GM11168 (cell line): ENCODE measurements around the gene PPA1.
"Not testable (repeated sequence)": the region's sequence is repeated elsewhere in the genome, so short reads cannot be mapped to it uniquely, and the experiment has no call there.

Experiments
- in situ Hi-C: fragments of 300-500 bp; cut with MboI; formaldehyde crosslinking; loops from one replicate; pipeline ENCODE4 v1.12.0; 2022; ENCODE audit warnings: low sequenced_read_pairs; ENCODE audit not compliant: unreplicated experiment

Gene PPA1

GRCh38 chr10:70222811-70223447 lies 10.3 kb downstream of the PPA1 start:
- in situ Hi-C loops, result not testable (repeated sequence)

GRCh38 chr10:70222340-70222794 lies 10.9 kb downstream of the PPA1 start:
- in situ Hi-C loops, result no loop called here

GRCh38 chr10:70221030-70221429 lies 12.2 kb downstream of the PPA1 start:
- in situ Hi-C loops, result no loop called here

DNA sequence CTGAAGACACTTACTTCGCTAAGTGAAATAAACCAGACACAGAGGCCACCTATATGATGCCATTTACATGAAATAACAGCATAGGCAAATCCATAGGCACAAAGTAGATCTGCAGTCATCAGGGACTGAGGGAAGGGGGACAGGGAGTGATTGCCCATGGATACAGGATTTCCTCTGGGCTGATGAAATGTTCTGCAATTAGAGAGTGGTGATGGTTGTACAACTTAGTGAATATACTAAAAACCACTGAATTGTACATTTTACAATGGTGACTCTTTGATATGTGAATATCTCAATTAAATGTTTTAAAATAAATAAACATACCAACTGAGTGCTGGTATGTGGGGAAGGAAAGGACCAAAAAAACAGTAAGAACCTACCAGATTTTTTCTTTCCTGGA lies 20.4 kb downstream of the PPA1 start:
- in situ Hi-C loops, result no loop called here

- in situ Hi-C loops, result no loop called here
Measured at GRCh38 chr10:70212277-70212676, 21.0 kb downstream of the PPA1 start.

DNA sequence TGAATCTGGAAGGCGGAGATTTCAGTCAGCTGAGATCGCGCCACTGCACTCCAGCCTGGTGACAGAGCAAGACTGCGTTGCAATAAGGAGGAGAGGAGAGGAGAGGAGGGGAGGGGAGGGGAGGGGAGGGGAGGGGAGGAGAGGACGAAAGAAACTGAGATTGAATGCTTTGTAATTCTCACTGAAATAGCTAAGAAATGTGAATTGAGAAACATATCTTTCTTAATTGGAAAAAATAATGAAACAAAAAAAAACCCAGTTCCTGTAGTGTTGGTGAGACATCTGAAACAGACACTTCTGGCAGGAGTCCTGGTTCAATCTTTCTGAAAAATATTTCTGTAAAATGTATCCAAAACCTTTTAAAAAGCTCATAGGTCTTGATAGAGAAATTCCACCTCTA lies 26.5 kb downstream of the PPA1 start:
- in situ Hi-C loops, result no loop called here

DNA sequence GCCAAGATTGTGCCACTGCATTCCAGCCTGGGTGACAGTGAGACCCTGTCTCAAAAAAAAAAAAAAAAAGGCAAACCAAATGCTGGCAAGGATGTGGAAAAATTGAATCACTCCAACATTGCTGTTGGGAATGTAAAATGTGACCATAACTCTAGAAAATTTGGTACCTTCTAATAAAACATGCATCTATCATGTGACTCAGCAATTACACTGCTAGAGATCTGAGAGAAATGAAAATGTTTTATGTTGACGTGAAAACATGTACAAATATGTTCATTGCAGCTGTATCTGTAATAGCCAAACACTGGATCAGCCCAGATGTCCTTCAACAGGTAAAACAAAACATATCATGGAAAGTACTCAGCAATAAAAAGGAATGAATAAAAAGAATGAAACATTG lies 32.1 kb downstream of the PPA1 start:
- in situ Hi-C loops, result no loop called here

DNA sequence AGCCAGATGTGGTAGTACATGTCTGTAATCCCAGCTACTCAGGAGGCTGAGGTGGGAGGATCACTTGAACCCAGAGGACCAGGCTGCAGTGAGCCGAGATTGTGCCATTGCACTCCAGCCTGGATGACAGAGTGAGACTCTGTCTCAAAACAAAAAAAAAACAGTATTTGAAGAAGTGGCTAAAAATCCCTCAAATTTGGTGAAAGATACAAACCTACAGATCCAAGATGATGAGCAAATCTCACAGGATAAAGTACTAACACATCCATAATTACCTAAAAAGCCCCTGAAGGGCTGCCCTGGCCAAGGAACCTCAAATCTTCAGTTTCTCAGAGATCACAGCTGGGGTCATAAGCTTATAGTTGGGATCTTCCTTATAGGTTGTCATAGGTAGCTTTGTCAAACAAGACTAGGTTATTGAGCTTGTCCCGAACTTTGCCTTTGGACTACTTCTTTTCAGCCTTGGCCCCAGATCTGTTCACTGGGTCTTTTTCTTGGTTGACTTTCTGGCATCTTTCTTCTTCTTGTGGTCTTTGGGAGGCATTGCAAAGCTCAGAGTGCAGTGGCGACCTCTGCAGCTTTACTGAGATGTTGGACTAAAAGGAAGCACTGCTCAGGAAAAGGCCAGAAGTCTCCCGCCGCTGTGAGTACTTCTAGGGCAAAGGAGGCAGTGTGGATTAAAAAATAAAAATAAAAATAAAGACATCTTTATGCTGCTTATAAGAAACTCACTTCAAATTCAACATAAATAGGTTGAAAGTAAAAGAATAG lies 34.3 kb downstream of the PPA1 start:
- in situ Hi-C loops, result no loop called here

GRCh38 chr10:70197235-70197945 lies 35.8 kb downstream of the PPA1 start:
- in situ Hi-C loops, result no loop called here

DNA sequence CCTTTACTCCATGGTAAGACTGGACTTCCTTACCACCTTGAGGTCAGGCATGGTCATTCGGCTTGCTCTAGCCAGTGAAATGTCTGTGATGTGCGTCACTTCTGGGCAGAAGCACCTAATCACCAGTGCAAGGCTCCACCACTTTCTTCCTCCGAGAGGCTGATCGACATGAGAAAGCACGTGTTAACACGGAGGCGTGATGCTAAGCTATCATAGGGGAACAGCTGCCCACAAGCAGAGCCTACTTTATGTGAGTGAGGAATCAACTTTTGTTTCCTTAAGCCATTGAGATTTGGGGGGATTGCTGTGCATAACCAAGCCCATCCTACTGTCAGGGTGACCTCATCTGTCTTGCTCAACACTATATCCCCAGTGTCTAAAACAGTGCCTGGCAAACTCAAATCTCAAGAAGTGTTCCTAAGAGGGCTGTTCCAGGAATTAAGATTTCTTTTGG lies 39.8 kb downstream of the PPA1 start:
- in situ Hi-C loops, result no loop called here

- in situ Hi-C loops, result no loop called here
Measured at GRCh38 chr10:70192326-70192968, 40.8 kb downstream of the PPA1 start.

DNA sequence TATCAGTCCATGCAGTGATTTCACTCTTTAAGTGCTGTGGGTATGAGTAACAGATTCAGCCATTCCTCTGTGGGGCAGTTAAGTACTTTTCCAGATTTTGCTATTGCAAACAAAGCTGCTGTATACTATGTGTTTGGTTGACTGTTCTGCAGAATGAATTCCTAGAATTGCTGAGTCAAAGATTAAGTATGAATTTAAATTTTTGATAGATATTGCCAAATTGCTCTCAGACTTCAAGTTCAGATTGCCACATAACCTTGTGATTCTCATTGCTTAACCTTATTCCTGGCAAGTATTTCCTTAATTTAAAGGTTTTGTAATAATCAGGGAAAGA lies 41.3 kb downstream of the PPA1 start:
- in situ Hi-C loops, result no loop called here

DNA sequence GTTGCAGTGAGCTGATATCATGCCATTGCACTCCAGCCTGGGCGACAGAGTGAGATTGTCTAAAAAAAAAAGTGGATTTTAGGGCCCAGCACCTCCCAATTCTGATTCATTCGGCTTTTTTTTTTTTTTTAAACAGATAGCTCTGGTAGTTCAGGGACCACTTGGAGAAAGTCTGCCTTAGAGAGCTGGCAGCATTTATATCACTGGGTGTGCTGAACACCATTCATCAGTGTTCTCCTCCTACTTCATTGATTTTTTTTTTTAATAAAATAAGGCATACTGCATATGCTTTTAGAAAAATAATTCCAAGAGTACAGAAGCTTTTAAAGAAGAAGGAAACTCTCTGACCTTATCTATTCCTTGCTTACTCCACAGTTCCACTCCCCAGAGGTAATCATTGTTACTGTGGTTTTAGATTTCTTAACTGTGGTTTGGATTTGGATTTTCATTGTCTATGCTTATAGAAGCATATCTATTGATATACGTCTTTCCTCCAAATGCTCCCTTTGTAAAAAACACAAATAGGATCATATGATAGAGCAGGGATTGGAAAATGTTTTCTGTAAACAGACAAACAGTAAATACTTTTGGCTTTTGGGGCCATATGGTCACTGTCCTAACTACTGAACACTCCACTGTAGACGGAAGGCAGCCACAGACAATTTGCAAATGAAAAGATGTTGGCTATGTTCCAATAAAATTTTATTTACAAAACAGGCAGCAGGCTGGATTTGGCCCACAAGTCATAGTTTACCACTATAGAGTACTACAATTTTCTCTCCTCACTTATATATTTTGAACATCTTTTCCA lies 41.9 kb downstream of the PPA1 start:
- in situ Hi-C loops, result no loop called here

- in situ Hi-C loops, result no loop called here
Measured at GRCh38 chr10:70190581-70190980, 42.6 kb downstream of the PPA1 start.

DNA sequence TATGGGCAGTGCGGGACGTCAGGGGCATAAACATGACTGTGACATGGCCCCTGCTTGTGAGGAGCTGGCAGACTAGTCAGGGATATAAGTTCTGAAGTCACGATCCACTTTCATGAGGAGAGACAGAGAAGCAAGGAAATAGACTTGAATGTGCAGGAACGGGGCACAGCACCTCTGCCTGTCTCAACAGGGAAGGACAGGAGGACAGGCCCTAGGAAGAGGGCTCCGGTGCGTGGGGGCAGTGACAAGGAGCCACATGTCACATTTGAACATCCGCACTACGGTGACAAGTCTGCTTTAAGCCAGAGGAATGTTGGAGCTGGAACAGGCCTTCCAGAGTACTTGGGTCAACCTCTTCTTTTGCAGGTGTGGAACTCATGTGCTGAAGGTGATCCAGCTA lies 43.1 kb downstream of the PPA1 start:
- in situ Hi-C loops, result no loop called here

- in situ Hi-C loops, result no loop called here
Measured at GRCh38 chr10:70188768-70189167, 44.5 kb downstream of the PPA1 start.

DNA sequence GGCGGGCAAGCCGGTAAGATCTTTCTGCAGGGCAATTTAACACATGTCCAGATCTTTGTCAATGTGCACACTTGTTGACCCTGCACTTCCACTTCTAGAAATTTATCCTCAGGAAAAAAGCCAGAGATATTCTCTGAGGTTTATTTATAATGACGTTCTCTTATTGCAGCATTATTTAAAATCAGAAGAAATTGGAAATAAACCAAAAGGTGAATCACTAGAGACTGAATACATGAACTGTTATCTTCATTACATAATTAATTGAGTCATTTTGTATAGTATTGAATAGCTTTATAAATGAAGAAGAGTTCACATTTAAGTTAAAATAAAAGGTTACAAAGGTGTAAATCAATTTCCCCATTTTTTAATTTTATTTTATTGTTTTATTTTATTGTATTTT lies 46.7 kb downstream of the PPA1 start:
- in situ Hi-C loops, result no loop called here

DNA sequence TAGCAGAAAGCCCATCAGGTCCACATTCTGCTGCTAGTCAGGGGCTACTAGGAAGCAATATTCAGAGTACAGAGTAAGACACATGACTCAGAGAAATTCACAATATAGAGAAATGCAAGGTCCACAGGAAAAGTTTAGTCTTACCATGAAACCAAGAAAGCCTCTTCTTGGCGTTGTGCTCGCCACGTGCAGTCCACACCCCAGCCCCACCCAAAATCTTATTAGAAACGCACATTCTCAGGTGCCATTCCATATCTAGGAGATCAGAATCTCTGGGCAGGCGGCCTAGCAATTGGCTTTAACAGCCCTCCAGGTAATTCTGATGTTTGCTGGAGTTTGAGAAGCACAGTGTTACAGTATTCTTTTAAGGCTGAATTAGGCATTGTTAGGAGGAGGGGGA lies 47.1 kb downstream of the PPA1 start:
- in situ Hi-C loops, result no loop called here

GRCh38 chr10:70183304-70183703 lies 49.9 kb downstream of the PPA1 start:
- in situ Hi-C loops, result no loop called here

GRCh38 chr10:70179209-70179608 lies 54.0 kb downstream of the PPA1 start:
- in situ Hi-C loops, result not testable (repeated sequence)
